ENCODE data around the gene LYPD6B. TPM values are rescaled to one million over a fixed set of nuclear protein-coding genes. Genes with fewer than 3 reads are reported as not detected.

Gene LYPD6B
- total RNA-seq, 2 donors from 2014 or later: 12.6 to 14.5 TPM

DNA sequence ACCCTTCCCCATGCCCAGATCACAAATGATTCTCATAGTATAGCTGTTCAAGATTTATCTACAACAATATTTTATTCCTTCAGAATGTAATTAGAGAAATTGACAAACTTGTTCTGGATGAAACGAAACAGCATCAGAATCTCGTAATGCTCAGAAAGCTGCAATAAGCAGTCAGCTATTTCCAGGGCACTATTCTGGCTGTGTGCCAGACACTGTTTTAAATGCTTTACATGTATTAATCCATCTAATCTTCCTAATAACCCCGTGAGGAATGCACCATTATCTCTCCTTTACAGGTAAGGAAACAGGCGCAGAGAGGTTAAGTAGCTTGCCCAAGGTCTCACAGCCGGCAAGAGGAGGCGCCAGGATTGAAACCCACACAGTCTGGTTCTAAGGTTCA is 10.1 kb upstream of the LYPD6B start:
- H3K27me3 ChIP-seq (ENCODE audit: control insufficient read depth, insufficient read depth, low read length, poor library complexity, severe bottlenecking): peaks cover 4% of the 10 kb centered on the region
- H3K36me3 Mint-ChIP-seq (ENCODE audit: low read depth): no peaks in the 10 kb centered on the region
- H3K4me3 ChIP-seq (ENCODE audit: low read length): no peak overlapping the region
- no peak overlapping the region for H3K9ac ChIP-seq (ENCODE audit: extremely low read depth, low read length, poor library complexity, severe bottlenecking)
- 92 to 94% methylated on average over 2 to 6 of the region's 6 CpGs for WGBS, 2 experiments (ENCODE audit: insufficient coverage in 1 of 2, insufficient read length in 1 of 2)
- DNase-seq: peak; percentile 42
- H3K9me3 Mint-ChIP-seq: no peaks in the 10 kb centered on the region
- TF ChIP-seq, protein P1, sequence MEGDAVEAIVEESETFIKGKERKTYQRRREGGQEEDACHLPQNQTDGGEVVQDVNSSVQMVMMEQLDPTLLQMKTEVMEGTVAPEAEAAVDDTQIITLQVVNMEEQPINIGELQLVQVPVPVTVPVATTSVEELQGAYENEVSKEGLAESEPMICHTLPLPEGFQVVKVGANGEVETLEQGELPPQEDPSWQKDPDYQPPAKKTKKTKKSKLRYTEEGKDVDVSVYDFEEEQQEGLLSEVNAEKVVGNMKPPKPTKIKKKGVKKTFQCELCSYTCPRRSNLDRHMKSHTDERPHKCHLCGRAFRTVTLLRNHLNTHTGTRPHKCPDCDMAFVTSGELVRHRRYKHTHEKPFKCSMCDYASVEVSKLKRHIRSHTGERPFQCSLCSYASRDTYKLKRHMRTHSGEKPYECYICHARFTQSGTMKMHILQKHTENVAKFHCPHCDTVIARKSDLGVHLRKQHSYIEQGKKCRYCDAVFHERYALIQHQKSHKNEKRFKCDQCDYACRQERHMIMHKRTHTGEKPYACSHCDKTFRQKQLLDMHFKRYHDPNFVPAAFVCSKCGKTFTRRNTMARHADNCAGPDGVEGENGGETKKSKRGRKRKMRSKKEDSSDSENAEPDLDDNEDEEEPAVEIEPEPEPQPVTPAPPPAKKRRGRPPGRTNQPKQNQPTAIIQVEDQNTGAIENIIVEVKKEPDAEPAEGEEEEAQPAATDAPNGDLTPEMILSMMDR (conservative IDR thresholded peaks at IDR 0.05): no peak
- H3K27me3 Mint-ChIP-seq (ENCODE audit: insufficient read depth): peaks cover 21% of the 10 kb centered on the region
- H3K27ac Mint-ChIP-seq: no peak overlapping the region
- H3K4me1 ChIP-seq (ENCODE audit: control insufficient read depth, insufficient read depth, low read length): no peaks in the 10 kb centered on the region
- no peak overlapping the region for H3K27ac ChIP-seq (ENCODE audit: low read depth, low read length)
- no peaks in the 10 kb centered on the region for H3K36me3 ChIP-seq (ENCODE audit: control insufficient read depth, insufficient read depth, low read length)
- H3K9me3 ChIP-seq (ENCODE audit: control insufficient read depth, low read length): no peaks in the 10 kb centered on the region
- H3K4me1 Mint-ChIP-seq: peaks cover 9% of the 10 kb centered on the region
- H3K4me3 Mint-ChIP-seq: no peak overlapping the region

DNA sequence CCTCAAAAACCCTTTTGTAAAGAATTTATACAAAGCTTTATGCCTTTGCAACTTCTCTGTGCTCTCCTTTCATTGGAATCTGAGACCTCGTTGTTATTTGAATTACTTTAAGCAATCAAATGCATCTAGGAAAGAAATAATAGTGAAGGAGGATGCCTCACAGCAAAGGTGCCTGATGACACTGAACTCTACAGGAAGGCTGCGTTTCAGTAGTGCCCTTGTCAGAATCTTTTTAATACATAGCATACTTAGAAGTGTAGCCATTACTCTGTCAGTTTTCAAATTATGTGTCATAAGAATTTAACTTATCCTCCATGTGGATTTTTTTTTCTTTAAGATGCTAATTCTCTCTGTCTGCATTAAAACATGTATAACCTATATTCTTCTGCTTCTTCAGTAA is 9.6 kb upstream of the LYPD6B start:
- TF ChIP-seq, protein P1 (conservative IDR thresholded peaks at IDR 0.05): no peak
- Histone ChIP-seq H3K4me1 (ENCODE audit: control insufficient read depth, insufficient read depth, low read length) (no peaks in the 10 kb centered on the region), H3K27me3 (ENCODE audit: control insufficient read depth, insufficient read depth, low read length, poor library complexity, severe bottlenecking) (peaks cover 4% of the 10 kb centered on the region), H3K4me3 (ENCODE audit: low read length) (no peak overlapping the region), H3K9ac (ENCODE audit: extremely low read depth, low read length, poor library complexity, severe bottlenecking) (no peak overlapping the region), H3K9me3 (ENCODE audit: control insufficient read depth, low read length) (no peaks in the 10 kb centered on the region), H3K27ac (ENCODE audit: low read depth, low read length) (no peak overlapping the region), H3K36me3 (ENCODE audit: control insufficient read depth, insufficient read depth, low read length) (no peaks in the 10 kb centered on the region)
- Mint-ChIP-seq H3K36me3 (ENCODE audit: low read depth) (no peaks in the 10 kb centered on the region), H3K4me1 (peaks cover 14% of the 10 kb centered on the region), H3K9me3 (no peaks in the 10 kb centered on the region), H3K27ac (no peak overlapping the region), H3K4me3 (no peak overlapping the region), H3K27me3 (ENCODE audit: insufficient read depth) (peaks cover 21% of the 10 kb centered on the region)
- WGBS, 2 experiments (ENCODE audit: insufficient coverage in 1 of 2, insufficient read length in 1 of 2): 78 to 89% methylated on average over 2 of the region's 2 CpGs
- DNase-seq: no peak

DNA sequence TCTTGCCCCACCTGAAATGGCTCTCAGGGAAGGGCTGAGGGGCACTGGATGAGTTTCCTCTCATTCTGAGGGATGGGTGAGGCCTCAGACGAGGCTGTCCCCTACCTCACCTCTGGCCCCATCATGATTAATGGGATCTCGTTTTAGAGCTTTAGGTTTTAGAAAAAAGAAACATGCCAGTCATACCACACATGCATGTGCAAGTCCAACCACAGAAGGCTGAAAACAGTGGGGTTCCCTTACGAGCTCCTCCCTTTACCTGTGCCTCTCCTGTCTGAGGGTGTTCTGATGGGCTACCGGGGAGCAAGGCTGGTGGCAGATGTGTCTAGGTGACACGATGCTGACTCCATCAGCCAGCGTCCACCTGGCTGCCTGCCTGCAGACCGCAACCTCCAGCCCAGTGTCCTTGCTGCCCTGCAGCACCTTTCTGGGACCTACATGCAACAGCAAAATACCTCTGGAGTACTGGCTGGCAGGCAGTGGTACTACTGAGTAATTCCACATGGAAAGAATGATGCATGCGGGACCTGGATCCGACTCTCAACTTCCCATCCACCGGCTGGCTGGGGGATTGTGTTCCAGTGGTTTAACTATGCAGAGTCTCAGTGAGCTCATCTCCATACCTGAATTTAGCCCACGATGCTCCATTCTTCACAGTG is 9.1 kb upstream of the LYPD6B start:
- DNase-seq: peak; percentile 48
- Histone ChIP-seq H3K9me3 (ENCODE audit: control insufficient read depth, low read length) (no peaks in the 10 kb centered on the region), H3K4me1 (ENCODE audit: control insufficient read depth, insufficient read depth, low read length) (no peaks in the 10 kb centered on the region), H3K4me3 (ENCODE audit: low read length) (no peak overlapping the region), H3K36me3 (ENCODE audit: control insufficient read depth, insufficient read depth, low read length) (no peaks in the 10 kb centered on the region), H3K27ac (ENCODE audit: low read depth, low read length) (no peak overlapping the region), H3K9ac (ENCODE audit: extremely low read depth, low read length, poor library complexity, severe bottlenecking) (no peak overlapping the region), H3K27me3 (ENCODE audit: control insufficient read depth, insufficient read depth, low read length, poor library complexity, severe bottlenecking) (peaks cover 4% of the 10 kb centered on the region)
- H3K9me3 Mint-ChIP-seq: no peaks in the 10 kb centered on the region
- H3K4me3 Mint-ChIP-seq: no peak overlapping the region
- peaks cover 21% of the 10 kb centered on the region for H3K27me3 Mint-ChIP-seq (ENCODE audit: insufficient read depth)
- H3K27ac Mint-ChIP-seq: no peak overlapping the region
- TF ChIP-seq, protein P1 (conservative IDR thresholded peaks at IDR 0.05): no peak
- 93 to 96% methylated on average over 7 to 11 of the region's 11 CpGs for WGBS, 2 experiments (ENCODE audit: insufficient coverage in 1 of 2, insufficient read length in 1 of 2)
- H3K4me1 Mint-ChIP-seq: peaks cover 18% of the 10 kb centered on the region
- H3K36me3 Mint-ChIP-seq (ENCODE audit: low read depth): no peaks in the 10 kb centered on the region
